Mononuclear cell (primary cell): ENCODE data around the gene EIF5B. TPM values are rescaled to one million over a fixed set of nuclear protein-coding genes. Genes with fewer than 3 reads are reported as not detected.

ENCODE experiments used
- H3K27me3 ChIP-seq: 2 replicates; pipeline ENCODE4 v1.6.0; 2011; ENCODE audit warnings: low read length, control low read depth; ENCODE audit not compliant: insufficient read depth
- H3K4me1 ChIP-seq: 2 replicates; pipeline ENCODE4 v1.5.1; 2011; ENCODE audit warnings: mild to moderate bottlenecking, low read length, control low read depth; ENCODE audit not compliant: insufficient read depth
- H3K4me3 ChIP-seq: 2 replicates; pipeline ENCODE4 v1.5.1; 2011; ENCODE audit warnings: mild to moderate bottlenecking, low read length, moderate library complexity
- H3K9me3 ChIP-seq: 2 replicates; pipeline ENCODE4 v1.5.1; 2011; ENCODE audit warnings: low read depth, mild to moderate bottlenecking, control low read depth, low read length
- total RNA-seq: library from RNA; depleted of rRNA; stranded (reverse); fragments of >200 nt; gene quantifications from one replicate; pipeline ENCODE4 v1.2.3, GENCODE V29; 2012

The EIF5B gene
- total RNA-seq, 1 donor: 24.6 TPM

DNA sequence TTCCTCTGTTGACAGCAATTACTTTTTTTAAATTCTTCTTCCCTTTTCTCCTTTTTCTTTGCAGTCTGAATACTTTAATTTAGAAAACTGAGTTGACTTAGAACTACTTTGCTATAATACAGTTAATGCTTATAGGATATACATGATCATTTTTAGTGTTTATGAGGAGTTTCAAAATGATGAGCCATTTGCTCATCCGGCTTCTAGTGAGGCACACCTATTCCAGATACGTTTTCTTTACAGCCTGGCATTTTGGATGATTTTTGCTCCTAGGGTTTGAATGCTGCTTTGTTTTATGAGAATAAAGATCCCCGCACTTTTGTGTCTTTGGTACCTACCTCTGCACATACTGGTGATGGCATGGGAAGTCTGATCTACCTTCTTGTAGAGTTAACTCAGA is 52.8 kb downstream of the EIF5B start:
- Histone ChIP-seq H3K4me1 (no peaks in the 10 kb centered on the region), H3K27me3 (no peaks in the 10 kb centered on the region), H3K4me3 (no peak overlapping the region), H3K9me3 (no peaks in the 10 kb centered on the region)

DNA sequence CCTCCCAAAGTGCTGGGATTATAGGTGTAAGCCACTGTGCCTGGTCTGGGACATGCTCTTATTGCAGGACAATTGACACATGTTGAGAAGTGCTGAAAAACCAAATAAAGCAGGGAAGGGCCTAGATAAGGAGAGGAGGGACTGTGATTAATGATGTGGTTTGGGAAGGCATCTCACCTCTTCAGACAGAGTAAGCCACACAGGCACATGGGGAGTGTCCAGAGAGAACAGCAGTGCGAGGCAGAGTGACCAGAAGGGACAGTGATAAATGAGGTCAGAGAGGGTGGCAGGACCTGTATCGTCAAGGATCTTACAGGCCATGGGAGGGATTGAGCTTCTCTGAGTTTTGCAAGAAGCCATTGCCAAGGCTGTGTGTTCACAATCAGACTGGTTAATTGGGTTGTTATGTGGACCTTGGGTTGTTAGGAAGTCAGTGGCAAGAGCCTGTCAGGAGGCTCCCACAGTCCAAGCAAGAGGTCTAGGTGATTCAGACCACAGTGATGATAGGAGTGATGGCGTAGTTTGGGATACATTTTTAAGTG is 58.5 kb downstream of the EIF5B start:
- H3K27me3 ChIP-seq: no peaks in the 10 kb centered on the region
- H3K4me1 ChIP-seq: no peaks in the 10 kb centered on the region
- H3K4me3 ChIP-seq: no peak overlapping the region
- no peaks in the 10 kb centered on the region for H3K9me3 ChIP-seq

DNA sequence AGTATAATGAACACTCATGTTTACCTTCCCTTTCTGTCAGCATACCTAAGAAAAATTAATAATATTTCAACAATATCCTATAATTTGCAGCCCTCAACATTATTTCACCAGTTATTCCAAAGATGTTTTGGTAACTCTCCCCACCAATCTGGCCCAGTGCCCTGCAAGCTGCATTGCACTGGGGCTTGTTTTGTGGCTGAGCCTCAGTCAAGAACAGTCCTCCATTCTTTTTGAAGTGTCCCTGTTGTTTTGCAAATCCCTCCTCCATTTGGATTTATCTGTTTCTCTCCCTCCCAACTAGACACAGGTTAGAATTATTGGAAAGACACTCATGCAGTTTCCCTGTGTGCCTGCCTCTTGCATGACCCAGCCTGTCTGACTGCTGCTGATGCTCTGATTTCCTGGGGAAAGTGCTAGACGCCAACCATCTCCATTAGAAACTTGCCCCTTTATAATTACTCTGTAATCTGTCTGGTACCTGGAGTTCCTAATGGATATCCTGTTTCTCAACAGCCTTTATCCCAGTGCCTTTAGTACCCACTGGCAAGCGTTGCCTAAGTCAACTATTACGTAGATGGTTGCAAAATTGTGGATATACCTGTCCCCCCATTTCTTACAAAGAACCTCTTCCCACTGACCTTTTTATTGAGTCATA is 60.2 kb downstream of the EIF5B start:
- Histone ChIP-seq H3K9me3 (no peaks in the 10 kb centered on the region), H3K4me1 (no peaks in the 10 kb centered on the region), H3K27me3 (no peaks in the 10 kb centered on the region), H3K4me3 (no peak overlapping the region)

DNA sequence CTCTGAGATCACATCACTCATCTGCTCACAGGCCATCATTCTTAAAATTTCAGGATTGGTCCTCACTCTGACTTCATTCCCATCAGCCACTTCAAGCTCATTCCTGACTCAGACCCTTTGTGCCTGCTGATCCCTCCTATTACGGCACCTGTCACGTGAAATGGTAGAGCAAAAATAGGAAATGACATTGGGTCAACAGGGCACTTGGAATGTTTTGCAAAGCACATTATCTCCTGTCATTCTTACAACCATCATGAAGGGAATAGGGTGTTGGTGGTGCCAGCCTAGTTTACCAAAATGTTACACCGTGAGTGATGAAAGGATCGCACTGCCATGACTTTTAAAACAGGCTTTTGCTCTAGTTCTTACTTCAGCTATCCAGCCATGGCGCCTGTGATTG is 61.1 kb downstream of the EIF5B start:
- H3K9me3 ChIP-seq: no peaks in the 10 kb centered on the region
- H3K4me1 ChIP-seq: no peaks in the 10 kb centered on the region
- H3K27me3 ChIP-seq: no peaks in the 10 kb centered on the region
- no peak overlapping the region for H3K4me3 ChIP-seq

DNA sequence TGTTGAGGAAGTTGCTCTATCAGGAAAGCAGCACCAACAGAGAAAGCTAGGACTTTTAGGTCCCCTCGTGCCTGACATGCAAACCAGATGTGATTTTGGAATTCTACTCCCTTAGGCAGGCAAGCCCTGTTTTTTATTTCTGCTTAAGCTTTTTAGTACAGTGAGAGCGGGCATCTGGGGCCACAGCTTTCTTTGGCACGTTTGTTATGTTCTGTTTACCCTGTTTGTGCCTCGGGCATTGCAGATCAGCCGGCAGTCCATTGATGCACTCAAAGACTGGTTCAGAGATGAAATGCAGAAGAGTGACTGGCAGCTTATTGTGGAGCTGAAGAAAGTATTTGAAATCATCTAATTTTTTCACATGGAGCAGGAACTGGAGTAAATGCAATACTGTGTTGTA is 61.9 kb downstream of the EIF5B start:
- Histone ChIP-seq H3K4me3 (no peak overlapping the region), H3K27me3 (no peaks in the 10 kb centered on the region), H3K9me3 (no peaks in the 10 kb centered on the region)

DNA sequence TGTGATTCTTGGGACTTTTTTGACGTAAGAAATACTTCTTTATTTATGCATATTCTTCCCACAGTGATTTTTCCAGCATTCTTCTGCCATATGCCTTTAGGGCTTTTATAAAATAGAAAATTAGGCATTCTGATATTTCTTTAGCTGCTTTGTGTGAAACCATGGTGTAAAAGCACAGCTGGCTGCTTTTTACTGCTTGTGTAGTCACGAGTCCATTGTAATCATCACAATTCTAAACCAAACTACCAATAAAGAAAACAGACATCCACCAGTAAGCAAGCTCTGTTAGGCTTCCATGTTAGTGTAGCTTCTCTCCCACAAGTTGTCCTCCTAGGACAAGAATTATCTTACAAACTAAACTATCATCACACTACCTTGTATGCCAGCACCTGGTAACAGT is 62.6 kb downstream of the EIF5B start:
- no peaks in the 10 kb centered on the region for H3K27me3 ChIP-seq
- H3K4me1 ChIP-seq: no peaks in the 10 kb centered on the region
- no peaks in the 10 kb centered on the region for H3K9me3 ChIP-seq
- no peak overlapping the region for H3K4me3 ChIP-seq

More for the DNA sequence above, 61.9 kb downstream of the EIF5B start:
- no peaks in the 10 kb centered on the region for H3K4me1 ChIP-seq

DNA sequence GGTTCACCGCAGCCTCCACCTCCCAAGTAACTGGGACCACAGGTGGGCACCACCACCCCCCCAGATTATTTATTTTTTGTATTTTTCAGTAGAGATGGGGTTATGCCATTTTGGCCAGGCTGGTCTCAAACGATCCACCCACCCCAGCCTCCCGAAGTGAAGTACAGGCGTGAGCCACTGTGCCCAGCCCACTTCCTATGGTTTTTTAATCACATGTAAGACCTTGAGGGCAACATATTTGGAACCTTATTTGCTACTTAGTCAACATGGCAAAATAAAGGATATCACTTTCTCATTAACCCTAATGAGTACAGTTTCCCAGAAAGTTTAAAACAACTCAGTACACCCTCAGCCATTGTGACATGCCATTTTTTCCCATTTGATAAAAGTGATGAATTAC is 64.7 kb downstream of the EIF5B start:
- Histone ChIP-seq H3K27me3 (no peaks in the 10 kb centered on the region), H3K4me3 (no peak overlapping the region), H3K9me3 (no peaks in the 10 kb centered on the region), H3K4me1 (no peaks in the 10 kb centered on the region)

DNA sequence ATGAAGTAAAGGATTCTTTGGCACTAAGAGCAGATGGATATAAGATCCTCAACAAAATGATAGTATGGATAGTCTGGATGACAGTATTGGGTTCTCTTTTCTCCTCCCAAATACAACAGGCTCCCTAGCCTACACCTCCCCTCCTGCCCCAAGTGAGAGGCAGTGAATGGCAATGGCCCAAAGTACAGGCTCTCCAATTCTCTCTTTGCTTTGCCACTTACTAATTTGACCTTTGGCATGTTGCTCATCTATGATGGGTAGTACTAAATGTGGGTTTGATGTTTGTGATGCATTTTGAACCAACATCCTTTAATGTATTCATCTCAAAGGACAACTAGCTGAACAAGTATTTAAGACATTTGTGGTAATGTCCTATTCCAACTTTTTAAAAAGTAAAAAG is 65.9 kb downstream of the EIF5B start:
- no peaks in the 10 kb centered on the region for H3K4me1 ChIP-seq
- no peaks in the 10 kb centered on the region for H3K9me3 ChIP-seq
- no peak overlapping the region for H3K4me3 ChIP-seq
- H3K27me3 ChIP-seq: no peaks in the 10 kb centered on the region

DNA sequence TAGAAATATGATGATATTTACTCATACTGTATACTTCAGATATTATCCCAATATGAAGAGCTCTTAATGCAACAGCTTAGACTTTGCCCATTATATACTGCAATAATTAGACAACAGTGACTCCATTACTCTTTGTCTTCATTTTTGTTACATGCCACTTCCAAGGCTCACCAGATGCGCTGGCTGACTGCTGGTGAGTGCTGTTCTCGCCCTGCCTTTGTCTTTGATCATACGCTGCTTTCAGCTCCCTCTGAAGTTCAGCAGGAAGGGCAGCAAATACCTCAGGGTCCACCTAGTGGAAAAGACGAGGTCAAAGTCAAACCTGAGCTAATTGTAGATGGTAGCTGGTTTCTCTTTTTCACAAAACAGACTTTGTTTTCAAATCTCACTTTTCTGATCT is 66.3 kb downstream of the EIF5B start:
- no peaks in the 10 kb centered on the region for H3K27me3 ChIP-seq
- no peak overlapping the region for H3K4me3 ChIP-seq
- H3K4me1 ChIP-seq: no peaks in the 10 kb centered on the region
- no peaks in the 10 kb centered on the region for H3K9me3 ChIP-seq

DNA sequence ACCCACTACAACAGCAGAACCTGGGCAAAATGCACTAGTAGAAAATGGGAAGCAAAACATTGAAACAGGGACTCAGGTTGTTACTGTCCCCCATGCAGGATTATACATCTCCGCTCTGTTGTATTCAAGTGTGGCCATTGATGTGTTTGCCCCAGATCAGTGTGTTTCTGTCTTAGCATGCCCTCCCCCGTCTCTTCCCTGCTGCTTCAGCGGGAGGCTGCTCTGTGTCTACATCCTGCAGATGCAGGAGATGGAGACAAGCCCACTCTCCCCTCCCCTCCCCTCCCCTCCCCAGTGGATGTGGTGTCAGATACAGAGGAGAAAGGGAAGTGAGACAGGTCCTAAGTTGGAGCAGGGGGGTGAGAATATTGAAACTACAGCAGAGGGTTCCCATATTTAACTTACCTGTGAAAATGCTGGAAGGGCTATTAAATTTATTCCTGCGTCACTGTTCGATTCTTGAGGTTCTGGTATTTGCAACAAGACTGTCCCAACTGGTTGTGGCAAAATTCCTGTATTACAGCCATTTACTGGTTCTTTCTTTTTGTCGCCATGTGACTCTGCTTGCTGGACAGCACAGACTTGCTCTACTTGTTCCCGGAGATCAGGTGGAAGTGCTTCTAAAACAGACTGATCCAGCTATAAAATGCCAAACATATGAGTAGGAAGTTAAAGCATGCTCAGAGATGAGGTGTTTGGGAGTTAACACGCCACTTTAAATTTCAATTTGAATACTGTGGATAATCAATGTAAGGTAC is 67.0 kb downstream of the EIF5B start:
- H3K27me3 ChIP-seq: no peaks in the 10 kb centered on the region
- H3K4me1 ChIP-seq: no peaks in the 10 kb centered on the region
- no peak overlapping the region for H3K4me3 ChIP-seq
- no peaks in the 10 kb centered on the region for H3K9me3 ChIP-seq

DNA sequence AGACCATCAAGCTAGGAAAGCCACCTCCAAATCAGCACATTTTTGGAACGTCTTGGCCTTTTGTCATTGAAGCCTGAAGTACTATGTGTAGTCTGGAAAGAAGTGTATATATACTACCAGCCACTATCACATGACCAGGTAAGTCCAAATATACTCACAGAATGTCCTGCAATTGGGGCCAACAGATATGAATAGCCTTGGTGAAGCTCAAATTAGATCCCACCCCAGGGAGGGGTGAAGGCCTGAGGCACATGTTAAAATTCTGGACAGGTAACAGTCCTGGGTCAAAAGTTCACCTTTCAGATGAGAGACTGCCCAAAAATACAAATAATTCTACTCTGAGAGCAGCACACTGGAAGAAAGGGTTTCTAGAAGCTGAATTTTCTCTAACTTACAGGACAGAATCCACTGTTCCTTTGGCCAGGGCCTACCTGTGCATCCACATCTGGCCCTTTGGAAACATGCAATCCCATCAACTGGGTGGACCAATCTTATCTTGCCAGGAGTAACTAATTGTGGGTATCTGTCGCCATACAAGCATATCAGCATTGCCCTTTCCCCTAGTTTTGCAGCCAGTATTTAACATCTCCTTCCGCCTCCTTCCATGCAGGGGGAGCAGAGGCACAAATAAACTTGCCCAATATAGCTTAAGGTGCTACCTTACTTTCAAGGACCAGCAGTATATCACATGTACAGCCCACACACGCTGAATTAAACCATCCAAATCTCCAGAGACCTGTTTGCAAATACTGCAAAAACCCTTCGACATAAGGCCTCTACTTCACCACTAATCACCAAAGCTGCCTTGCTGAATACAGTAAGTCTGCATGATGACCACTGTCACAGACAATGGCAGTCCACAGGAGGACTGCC is 67.8 kb downstream of the EIF5B start:
- H3K4me3 ChIP-seq: no peak overlapping the region
- no peaks in the 10 kb centered on the region for H3K4me1 ChIP-seq
- H3K27me3 ChIP-seq: no peaks in the 10 kb centered on the region
- H3K9me3 ChIP-seq: no peaks in the 10 kb centered on the region

DNA sequence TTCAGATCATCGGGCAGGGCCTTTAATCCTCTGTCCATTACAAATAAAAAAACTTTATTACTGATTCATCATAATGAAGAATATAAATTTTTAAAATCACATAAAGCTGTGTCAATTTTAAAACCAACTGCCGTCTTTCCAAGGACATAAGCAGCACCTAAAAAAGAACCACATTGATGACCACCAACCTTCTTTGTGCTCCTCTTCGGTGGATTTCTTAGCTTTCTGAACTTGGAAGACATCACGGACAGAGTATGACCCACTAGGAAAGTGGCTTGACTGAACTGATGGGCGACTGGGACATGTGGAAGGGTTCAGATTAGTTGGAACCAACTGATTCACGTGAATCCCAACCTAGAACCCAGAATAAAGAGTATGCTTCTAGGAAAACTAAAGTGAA is 68.9 kb downstream of the EIF5B start:
- no peak overlapping the region for H3K4me3 ChIP-seq
- H3K4me1 ChIP-seq: no peaks in the 10 kb centered on the region
- H3K27me3 ChIP-seq: no peaks in the 10 kb centered on the region
- no peaks in the 10 kb centered on the region for H3K9me3 ChIP-seq

DNA sequence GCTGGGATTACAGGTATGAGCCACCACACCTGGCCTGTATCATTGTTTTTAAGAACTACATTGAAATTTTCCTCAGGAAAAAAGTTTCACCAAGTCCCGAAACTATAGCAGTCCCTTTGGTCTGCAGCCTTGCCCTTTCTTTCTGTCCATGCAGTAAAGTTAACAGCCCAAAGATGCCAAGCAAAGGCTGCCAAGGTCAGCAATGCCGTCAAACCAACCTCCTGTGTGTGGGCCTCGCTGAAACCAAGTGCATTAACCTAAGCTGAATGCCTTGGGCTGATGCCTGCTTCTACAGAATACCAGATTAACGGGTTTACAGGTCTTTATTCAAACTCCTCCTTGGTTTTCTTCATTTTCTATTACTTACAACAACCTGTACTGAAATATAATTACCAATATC is 73.1 kb downstream of the EIF5B start:
- Histone ChIP-seq H3K4me1 (no peaks in the 10 kb centered on the region), H3K9me3 (no peaks in the 10 kb centered on the region), H3K27me3 (no peaks in the 10 kb centered on the region), H3K4me3 (no peak overlapping the region)

DNA sequence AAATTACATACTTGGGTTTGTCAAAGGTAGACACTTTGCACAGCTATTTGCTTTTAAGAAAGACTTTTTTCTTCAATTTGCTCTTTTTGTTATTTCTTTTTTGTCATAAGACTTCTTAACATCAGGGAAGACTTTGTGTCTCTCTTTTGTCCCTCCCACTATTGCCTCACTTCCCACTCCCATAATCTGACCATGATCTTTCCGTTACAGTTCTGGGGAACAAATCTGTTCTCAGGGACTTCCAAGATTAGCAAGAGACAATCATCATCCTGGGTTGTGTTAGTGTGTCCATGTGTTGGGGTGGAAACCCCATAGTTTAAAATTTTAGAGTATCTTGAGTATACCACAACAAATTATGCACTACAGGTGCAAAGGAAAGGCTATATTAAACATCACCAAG is 77.4 kb downstream of the EIF5B start:
- H3K27me3 ChIP-seq: no peaks in the 10 kb centered on the region
- no peaks in the 10 kb centered on the region for H3K9me3 ChIP-seq
- no peaks in the 10 kb centered on the region for H3K4me1 ChIP-seq
- no peak overlapping the region for H3K4me3 ChIP-seq

DNA sequence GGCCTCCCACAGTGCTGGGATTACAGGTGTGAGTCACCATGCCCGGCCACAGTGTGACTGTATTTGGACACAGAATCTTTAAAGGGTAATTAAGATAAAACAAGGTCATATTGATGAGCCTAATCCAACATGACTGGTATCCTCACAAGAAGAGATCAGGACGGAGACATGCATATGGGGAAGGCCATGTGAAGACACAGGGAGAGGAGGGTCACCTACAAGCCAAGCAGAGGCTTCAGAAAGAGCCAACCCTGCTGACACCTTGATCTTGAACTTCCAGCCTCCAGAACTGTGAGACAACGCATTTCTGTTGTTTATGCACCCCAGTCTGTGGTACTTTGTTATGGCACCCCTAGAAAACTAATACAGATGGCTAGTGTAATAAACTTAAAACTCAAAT is 80.2 kb downstream of the EIF5B start:
- H3K4me1 ChIP-seq: no peaks in the 10 kb centered on the region
- H3K9me3 ChIP-seq: no peaks in the 10 kb centered on the region
- H3K4me3 ChIP-seq: no peak overlapping the region
- H3K27me3 ChIP-seq: no peaks in the 10 kb centered on the region
